Measurements from ENCODE around the gene KLHL17.

KLHL17 gene

GRCh38 chr1:963301-963651, 2.9 kb downstream of the KLHL17 start:
- peaks cover 5% of the 10 kb centered on the region for H3K36me3 ChIP-seq (ENCODE audit: control insufficient read depth, insufficient read depth, low read length)
- H3K4me1 ChIP-seq (ENCODE audit: control insufficient read depth, insufficient read depth, low read length): peaks cover 9% of the 10 kb centered on the region
- H3K9me3 ChIP-seq (ENCODE audit: control insufficient read depth, low read length): no peaks in the 10 kb centered on the region
- WGBS, 2 experiments: 95 to 96% methylated on average over 16 of the region's 16 CpGs
- no peak overlapping the region for H3K4me3 ChIP-seq (ENCODE audit: insufficient read depth, low read depth, low read length)
- no peak overlapping the region for H3K27ac ChIP-seq (ENCODE audit: insufficient read depth, low read depth, low read length, poor library complexity, severe bottlenecking)
- H3K27me3 ChIP-seq (ENCODE audit: control insufficient read depth, insufficient read depth, low read length, poor library complexity, severe bottlenecking): peaks cover 56% of the 10 kb centered on the region

- 95% methylated on average over 47 of the region's 47 CpGs for WGBS, 2 experiments
- no peak overlapping the region for H3K4me3 ChIP-seq (ENCODE audit: insufficient read depth, low read depth, low read length)
- H3K9me3 ChIP-seq (ENCODE audit: control insufficient read depth, low read length): no peaks in the 10 kb centered on the region
- H3K27me3 ChIP-seq (ENCODE audit: control insufficient read depth, insufficient read depth, low read length, poor library complexity, severe bottlenecking): peaks cover 62% of the 10 kb centered on the region
- H3K4me1 ChIP-seq (ENCODE audit: control insufficient read depth, insufficient read depth, low read length): peaks cover 9% of the 10 kb centered on the region
- peaks cover 5% of the 10 kb centered on the region for H3K36me3 ChIP-seq (ENCODE audit: control insufficient read depth, insufficient read depth, low read length)
- no peak overlapping the region for H3K27ac ChIP-seq (ENCODE audit: insufficient read depth, low read depth, low read length, poor library complexity, severe bottlenecking)
These were observed 3.6 kb downstream of the KLHL17 start for GRCh38 chr1:963746-964525.

- WGBS, 2 experiments: 95% methylated on average over 39 to 41 of the region's 51 CpGs
- Histone ChIP-seq H3K27ac (ENCODE audit: insufficient read depth, low read depth, low read length, poor library complexity, severe bottlenecking) (no peak overlapping the region), H3K9me3 (ENCODE audit: control insufficient read depth, low read length) (no peaks in the 10 kb centered on the region), H3K4me1 (ENCODE audit: control insufficient read depth, insufficient read depth, low read length) (peaks cover 9% of the 10 kb centered on the region), H3K36me3 (ENCODE audit: control insufficient read depth, insufficient read depth, low read length) (peaks cover 5% of the 10 kb centered on the region), H3K4me3 (ENCODE audit: insufficient read depth, low read depth, low read length) (no peak overlapping the region), H3K27me3 (ENCODE audit: control insufficient read depth, insufficient read depth, low read length, poor library complexity, severe bottlenecking) (peaks cover 64% of the 10 kb centered on the region)
These were observed 4.5 kb downstream of the KLHL17 start for GRCh38 chr1:964691-965525.

- Histone ChIP-seq H3K4me3 (ENCODE audit: insufficient read depth, low read depth, low read length) (no peak overlapping the region), H3K36me3 (ENCODE audit: control insufficient read depth, insufficient read depth, low read length) (peaks cover 5% of the 10 kb centered on the region), H3K27ac (ENCODE audit: insufficient read depth, low read depth, low read length, poor library complexity, severe bottlenecking) (no peak overlapping the region), H3K27me3 (ENCODE audit: control insufficient read depth, insufficient read depth, low read length, poor library complexity, severe bottlenecking) (peaks cover 66% of the 10 kb centered on the region), H3K4me1 (ENCODE audit: control insufficient read depth, insufficient read depth, low read length) (peaks cover 9% of the 10 kb centered on the region), H3K9me3 (ENCODE audit: control insufficient read depth, low read length) (no peaks in the 10 kb centered on the region)
- 91 to 93% methylated on average over 26 of the region's 26 CpGs for WGBS, 2 experiments
These were observed 5.2 kb downstream of the KLHL17 start for GRCh38 chr1:965526-966134.

- Histone ChIP-seq H3K27me3 (ENCODE audit: control insufficient read depth, insufficient read depth, low read length, poor library complexity, severe bottlenecking) (peaks cover 67% of the 10 kb centered on the region), H3K27ac (ENCODE audit: insufficient read depth, low read depth, low read length, poor library complexity, severe bottlenecking) (no peak within 1 kb of the TSS), H3K4me1 (ENCODE audit: control insufficient read depth, insufficient read depth, low read length) (peaks cover 9% of the 10 kb centered on the region), H3K36me3 (ENCODE audit: control insufficient read depth, insufficient read depth, low read length) (peaks cover 5% of the 10 kb centered on the region), H3K9me3 (ENCODE audit: control insufficient read depth, low read length) (no peaks in the 10 kb centered on the region), H3K4me3 (ENCODE audit: insufficient read depth, low read depth, low read length) (peak within 1 kb of the TSS; percentile 36)
- 23 to 24% methylated on average over 31 of the region's 31 CpGs for WGBS, 2 experiments
These were observed 5.8 kb downstream of the KLHL17 start, which contains the start of gene PLEKHN1 for GRCh38 chr1:966135-966703. Gene PLEKHN1, plus strand, starts transcription at chr1:966482. Its CDS starts 50 bp downstream, at chr1:966532.

GRCh38 chr1:966704-967300, 6.4 kb downstream of the KLHL17 start:
- H3K27ac ChIP-seq (ENCODE audit: insufficient read depth, low read depth, low read length, poor library complexity, severe bottlenecking): no peak overlapping the region
- peaks cover 9% of the 10 kb centered on the region for H3K4me1 ChIP-seq (ENCODE audit: control insufficient read depth, insufficient read depth, low read length)
- WGBS, 2 experiments: 2% methylated on average over 60 of the region's 60 CpGs
- H3K27me3 ChIP-seq (ENCODE audit: control insufficient read depth, insufficient read depth, low read length, poor library complexity, severe bottlenecking): peaks cover 68% of the 10 kb centered on the region
- peak overlapping the region; percentile 36 for H3K4me3 ChIP-seq (ENCODE audit: insufficient read depth, low read depth, low read length)
- H3K9me3 ChIP-seq (ENCODE audit: control insufficient read depth, low read length): no peaks in the 10 kb centered on the region
- peaks cover 5% of the 10 kb centered on the region for H3K36me3 ChIP-seq (ENCODE audit: control insufficient read depth, insufficient read depth, low read length)

GRCh38 chr1:967466-968343, 7.3 kb downstream of the KLHL17 start:
- Histone ChIP-seq H3K27me3 (ENCODE audit: control insufficient read depth, insufficient read depth, low read length, poor library complexity, severe bottlenecking) (peaks cover 74% of the 10 kb centered on the region), H3K27ac (ENCODE audit: insufficient read depth, low read depth, low read length, poor library complexity, severe bottlenecking) (no peak overlapping the region), H3K9me3 (ENCODE audit: control insufficient read depth, low read length) (no peaks in the 10 kb centered on the region), H3K4me1 (ENCODE audit: control insufficient read depth, insufficient read depth, low read length) (peaks cover 9% of the 10 kb centered on the region), H3K36me3 (ENCODE audit: control insufficient read depth, insufficient read depth, low read length) (peaks cover 5% of the 10 kb centered on the region), H3K4me3 (ENCODE audit: insufficient read depth, low read depth, low read length) (no peak overlapping the region)
- WGBS, 2 experiments: 84% methylated on average over 23 of the region's 23 CpGs

- Histone ChIP-seq H3K27me3 (ENCODE audit: control insufficient read depth, insufficient read depth, low read length, poor library complexity, severe bottlenecking) (peaks cover 82% of the 10 kb centered on the region), H3K9me3 (ENCODE audit: control insufficient read depth, low read length) (no peaks in the 10 kb centered on the region), H3K4me3 (ENCODE audit: insufficient read depth, low read depth, low read length) (no peak overlapping the region), H3K27ac (ENCODE audit: insufficient read depth, low read depth, low read length, poor library complexity, severe bottlenecking) (no peak overlapping the region), H3K36me3 (ENCODE audit: control insufficient read depth, insufficient read depth, low read length) (no peaks in the 10 kb centered on the region), H3K4me1 (ENCODE audit: control insufficient read depth, insufficient read depth, low read length) (peaks cover 9% of the 10 kb centered on the region)
- WGBS, 2 experiments: 84 to 85% methylated on average over 15 of the region's 15 CpGs
These were observed 9.0 kb downstream of the KLHL17 start for GRCh38 chr1:969260-969855.

All from ectodermal cell (in vitro differentiated cells).